NCI-H82 treated with DMSO at 0.1 percent for 48 hours (cell line): ENCODE results near the gene CDC25B.
A peak's percentile ranks its signal among the peaks of the same experiment; 100 is the strongest.

Experiments used
- DNase-seq: peaks from one replicate; lab custom pipeline; 2025; ENCODE audit not compliant: unreplicated experiment; lab: John Stamatoyannopoulos, UW

CDC25B gene

GRCh38 chr20:3795511-3796468 is at the start of gene CDC25B:
CDC25B (plus strand) TSS chr20:3796310; CDS start chr20:3796532, 222 bp downstream.
- peak; percentile 92 for DNase-seq

- no peak for DNase-seq
These were observed 48.6 kb upstream of the CDC25B start for GRCh38 chr20:3747471-3747870.

GRCh38 chr20:3748073-3748472 is 48.0 kb upstream of the CDC25B start:
- DNase-seq = no peak

GRCh38 chr20:3749087-3749688 is 46.9 kb upstream of the CDC25B start:
- DNase-seq = no peak

- peak; percentile 33 for DNase-seq
These were observed 46.2 kb upstream of the CDC25B start for GRCh38 chr20:3749689-3750531.

- DNase-seq = no peak
These were observed 44.8 kb upstream of the CDC25B start for GRCh38 chr20:3751305-3751674.

GRCh38 chr20:3751675-3752385 is 44.3 kb upstream of the CDC25B start:
- peak; percentile 36 for DNase-seq

- DNase-seq = no peak
These were observed 43.7 kb upstream of the CDC25B start for GRCh38 chr20:3752386-3752759.

GRCh38 chr20:3753098-3753497 is 43.0 kb upstream of the CDC25B start:
- DNase-seq = peak; percentile 41

- DNase-seq = no peak
These were observed 42.4 kb upstream of the CDC25B start for GRCh38 chr20:3753501-3754275.

GRCh38 chr20:3754276-3754630 is 41.9 kb upstream of the CDC25B start:
- DNase-seq = no peak

GRCh38 chr20:3755269-3755668 is 40.8 kb upstream of the CDC25B start:
- no peak for DNase-seq

- no peak for DNase-seq
These were observed 40.2 kb upstream of the CDC25B start for GRCh38 chr20:3755814-3756480.

GRCh38 chr20:3757268-3757667 is 38.8 kb upstream of the CDC25B start:
- DNase-seq = no peak

- no peak for DNase-seq
These were observed 37.5 kb upstream of the CDC25B start for GRCh38 chr20:3758566-3758965.

GRCh38 chr20:3759316-3759823 is 36.7 kb upstream of the CDC25B start:
- DNase-seq = no peak

GRCh38 chr20:3759884-3760283 is 36.2 kb upstream of the CDC25B start:
- no peak for DNase-seq

GRCh38 chr20:3760655-3761348 is 35.3 kb upstream of the CDC25B start:
- no peak for DNase-seq
